Measurements from ENCODE around the gene CTSA. TPM values are rescaled to one million over a fixed set of nuclear protein-coding genes. Genes with fewer than 3 reads are reported as not detected.

The CTSA gene
- total and polyA plus RNA-seq, 5 donors from 2014 or later = 104 to 190 (median 158) TPM

- no peak overlapping the region for H3K27ac ChIP-seq (ENCODE audit: insufficient read depth, low read length, poor library complexity, severe bottlenecking)
- peak overlapping the region in 1 of 4 donors; percentile 90 for H3K4me3 Mint-ChIP-seq
- DNase-seq (no peak), ATAC-seq (ENCODE audit: low read depth in 2 of 2) (no peak)
- no peaks in the 10 kb centered on the region for H3K9me3 ChIP-seq (ENCODE audit: control insufficient read depth in 2 of 2, low read length in 2 of 2)
- peaks cover 15 to 50% (median 33%) of the 10 kb centered on the region in 4 donors for H3K4me1 Mint-ChIP-seq
- H3K27me3 Mint-ChIP-seq = no peaks in the 10 kb centered on the region
- peaks cover 2% of the 10 kb centered on the region for H3K36me3 ChIP-seq (ENCODE audit: control insufficient read depth, insufficient read depth, low read length)
- H3K9me3 Mint-ChIP-seq = peaks cover 0 to 2% (median 0%) of the 10 kb centered on the region in 7 donors
- peaks cover 30% of the 10 kb centered on the region for H3K4me1 ChIP-seq (ENCODE audit: control insufficient read depth, insufficient read depth, low read length, poor library complexity, severe bottlenecking)
- H3K4me3 ChIP-seq (ENCODE audit: low read depth, low read length) = no peak overlapping the region
- H3K27me3 ChIP-seq (ENCODE audit: control insufficient read depth, insufficient read depth, low read length) = no peaks in the 10 kb centered on the region
- H3K36me3 Mint-ChIP-seq = peaks cover 4% of the 10 kb centered on the region
- peak overlapping the region in 1 of 3 donors; percentile 5 for H3K27ac Mint-ChIP-seq
Measured at GRCh38 chr20:45859916-45860315, 31.2 kb upstream of the CTSA start.

- no peaks in the 10 kb centered on the region for H3K36me3 ChIP-seq (ENCODE audit: control insufficient read depth, insufficient read depth, low read length)
- peaks cover 15 to 45% (median 32%) of the 10 kb centered on the region in 4 donors for H3K4me1 Mint-ChIP-seq
- ATAC-seq (ENCODE audit: low read depth in 2 of 2) (no peak), DNase-seq (no peak)
- no peaks in the 10 kb centered on the region for H3K9me3 ChIP-seq (ENCODE audit: control insufficient read depth in 2 of 2, low read length in 2 of 2)
- no peak overlapping the region for H3K27ac ChIP-seq (ENCODE audit: insufficient read depth, low read length, poor library complexity, severe bottlenecking)
- peaks cover 22% of the 10 kb centered on the region for H3K4me1 ChIP-seq (ENCODE audit: control insufficient read depth, insufficient read depth, low read length, poor library complexity, severe bottlenecking)
- no peaks in the 10 kb centered on the region for H3K27me3 ChIP-seq (ENCODE audit: control insufficient read depth, insufficient read depth, low read length)
- H3K9me3 Mint-ChIP-seq = peaks cover 0 to 2% (median 0%) of the 10 kb centered on the region in 7 donors
- peak overlapping the region; percentile 0 to 90 (median 23) for H3K4me3 Mint-ChIP-seq
- H3K27ac Mint-ChIP-seq = no peak overlapping the region
- H3K27me3 Mint-ChIP-seq = no peaks in the 10 kb centered on the region
- peaks cover 4% of the 10 kb centered on the region for H3K36me3 Mint-ChIP-seq
- no peak overlapping the region for H3K4me3 ChIP-seq (ENCODE audit: low read depth, low read length)
Measured at GRCh38 chr20:45860560-45861220, 30.4 kb upstream of the CTSA start.

- Histone ChIP-seq H3K36me3 (ENCODE audit: control insufficient read depth, insufficient read depth, low read length) (no peaks in the 10 kb centered on the region), H3K4me1 (ENCODE audit: control insufficient read depth, insufficient read depth, low read length, poor library complexity, severe bottlenecking) (peaks cover 15% of the 10 kb centered on the region), H3K27ac (ENCODE audit: insufficient read depth, low read length, poor library complexity, severe bottlenecking) (no peak overlapping the region), H3K27me3 (ENCODE audit: control insufficient read depth, insufficient read depth, low read length) (no peaks in the 10 kb centered on the region), H3K4me3 (ENCODE audit: low read depth, low read length) (no peak overlapping the region), H3K9me3 (ENCODE audit: control insufficient read depth in 2 of 2, low read length in 2 of 2) (no peaks in the 10 kb centered on the region)
- DNase-seq (no peak), ATAC-seq (ENCODE audit: low read depth in 2 of 2) (no peak)
- H3K36me3 Mint-ChIP-seq = peaks cover 4% of the 10 kb centered on the region
- H3K27me3 Mint-ChIP-seq = no peaks in the 10 kb centered on the region
- H3K4me1 Mint-ChIP-seq = peaks cover 15 to 43% (median 29%) of the 10 kb centered on the region in 4 donors
- no peak overlapping the region for H3K4me3 Mint-ChIP-seq
- H3K9me3 Mint-ChIP-seq = peaks cover 0 to 2% (median 0%) of the 10 kb centered on the region in 7 donors
- no peak overlapping the region for H3K27ac Mint-ChIP-seq
Measured at GRCh38 chr20:45861221-45862075, 29.7 kb upstream of the CTSA start.

GRCh38 chr20:45863543-45864470 is 27.3 kb upstream of the CTSA start:
- H3K27ac Mint-ChIP-seq = peak overlapping the region in 1 of 3 donors; percentile 80
- no peaks in the 10 kb centered on the region for H3K4me1 ChIP-seq (ENCODE audit: control insufficient read depth, insufficient read depth, low read length, poor library complexity, severe bottlenecking)
- no peaks in the 10 kb centered on the region for H3K27me3 ChIP-seq (ENCODE audit: control insufficient read depth, insufficient read depth, low read length)
- no peak for DNase-seq
- no peak for ATAC-seq (ENCODE audit: low read depth in 2 of 2)
- no peaks in the 10 kb centered on the region for H3K27me3 Mint-ChIP-seq
- no peaks in the 10 kb centered on the region for H3K9me3 ChIP-seq (ENCODE audit: control insufficient read depth in 2 of 2, low read length in 2 of 2)
- no peaks in the 10 kb centered on the region for H3K9me3 Mint-ChIP-seq
- H3K4me1 Mint-ChIP-seq = peaks cover 11 to 29% (median 17%) of the 10 kb centered on the region in 4 donors
- H3K36me3 Mint-ChIP-seq = peaks cover 9% of the 10 kb centered on the region
- H3K4me3 Mint-ChIP-seq = no peak overlapping the region
- H3K36me3 ChIP-seq (ENCODE audit: control insufficient read depth, insufficient read depth, low read length) = no peaks in the 10 kb centered on the region
- no peak overlapping the region for H3K27ac ChIP-seq (ENCODE audit: insufficient read depth, low read length, poor library complexity, severe bottlenecking)
- H3K4me3 ChIP-seq (ENCODE audit: low read depth, low read length) = no peak overlapping the region

GRCh38 chr20:45866454-45866853 is 24.7 kb upstream of the CTSA start:
- Histone ChIP-seq H3K4me1 (ENCODE audit: control insufficient read depth, insufficient read depth, low read length, poor library complexity, severe bottlenecking) (no peaks in the 10 kb centered on the region), H3K27me3 (ENCODE audit: control insufficient read depth, insufficient read depth, low read length) (no peaks in the 10 kb centered on the region), H3K36me3 (ENCODE audit: control insufficient read depth, insufficient read depth, low read length) (no peaks in the 10 kb centered on the region), H3K9me3 (ENCODE audit: control insufficient read depth in 2 of 2, low read length in 2 of 2) (no peaks in the 10 kb centered on the region), H3K27ac (ENCODE audit: insufficient read depth, low read length, poor library complexity, severe bottlenecking) (no peak overlapping the region), H3K4me3 (ENCODE audit: low read depth, low read length) (no peak overlapping the region)
- H3K27me3 Mint-ChIP-seq = no peaks in the 10 kb centered on the region
- H3K36me3 Mint-ChIP-seq = peaks cover 9% of the 10 kb centered on the region
- DNase-seq = no peak
- H3K4me3 Mint-ChIP-seq = no peak overlapping the region
- peaks cover 2 to 17% (median 6%) of the 10 kb centered on the region in 4 donors for H3K4me1 Mint-ChIP-seq
- no peaks in the 10 kb centered on the region for H3K9me3 Mint-ChIP-seq
- peak overlapping the region in 1 of 3 donors; percentile 76 for H3K27ac Mint-ChIP-seq
- ATAC-seq (ENCODE audit: low read depth in 2 of 2) = no peak

- Histone ChIP-seq H3K4me1 (ENCODE audit: control insufficient read depth, insufficient read depth, low read length, poor library complexity, severe bottlenecking) (no peaks in the 10 kb centered on the region), H3K4me3 (ENCODE audit: low read depth, low read length) (no peak overlapping the region), H3K9me3 (ENCODE audit: control insufficient read depth in 2 of 2, low read length in 2 of 2) (no peaks in the 10 kb centered on the region), H3K27me3 (ENCODE audit: control insufficient read depth, insufficient read depth, low read length) (no peaks in the 10 kb centered on the region), H3K36me3 (ENCODE audit: control insufficient read depth, insufficient read depth, low read length) (no peaks in the 10 kb centered on the region), H3K27ac (ENCODE audit: insufficient read depth, low read length, poor library complexity, severe bottlenecking) (no peak overlapping the region)
- Mint-ChIP-seq H3K4me1 (peaks cover 2 to 17% (median 6%) of the 10 kb centered on the region in 4 donors), H3K9me3 (no peaks in the 10 kb centered on the region), H3K4me3 (no peak overlapping the region), H3K27me3 (no peaks in the 10 kb centered on the region), H3K27ac (no peak overlapping the region), H3K36me3 (peaks cover 9% of the 10 kb centered on the region)
- DNase-seq (no peak), ATAC-seq (ENCODE audit: low read depth in 2 of 2) (no peak)
Measured at GRCh38 chr20:45867136-45867818, 23.9 kb upstream of the CTSA start.

- Mint-ChIP-seq H3K9me3 (no peaks in the 10 kb centered on the region), H3K36me3 (peaks cover 9% of the 10 kb centered on the region), H3K4me3 (no peak overlapping the region), H3K27ac (no peak overlapping the region), H3K27me3 (no peaks in the 10 kb centered on the region), H3K4me1 (peaks cover 2 to 17% (median 6%) of the 10 kb centered on the region in 4 donors)
- H3K9me3 ChIP-seq (ENCODE audit: control insufficient read depth in 2 of 2, low read length in 2 of 2) = no peaks in the 10 kb centered on the region
- ATAC-seq (ENCODE audit: low read depth in 2 of 2) = no peak
- no peak overlapping the region for H3K27ac ChIP-seq (ENCODE audit: insufficient read depth, low read length, poor library complexity, severe bottlenecking)
- no peak for DNase-seq
- H3K4me1 ChIP-seq (ENCODE audit: control insufficient read depth, insufficient read depth, low read length, poor library complexity, severe bottlenecking) = no peaks in the 10 kb centered on the region
- no peak overlapping the region for H3K4me3 ChIP-seq (ENCODE audit: low read depth, low read length)
- no peaks in the 10 kb centered on the region for H3K36me3 ChIP-seq (ENCODE audit: control insufficient read depth, insufficient read depth, low read length)
- H3K27me3 ChIP-seq (ENCODE audit: control insufficient read depth, insufficient read depth, low read length) = no peaks in the 10 kb centered on the region
Measured at GRCh38 chr20:45867819-45868176, 23.3 kb upstream of the CTSA start.
